ENCODE measurements around the gene TBC1D14. TPM values are rescaled to one million over a fixed set of nuclear protein-coding genes. Genes with fewer than 3 reads are reported as not detected.

TBC1D14 gene
- total and polyA plus RNA-seq, 9 of the 15 experiments (the other 6 are each of a cell fraction or from before 2014, with no cell fraction given), result 2.1 to 59.6 (median 44.8) TPM

- TF ChIP-seq POLR2G (IDR thresholded peaks at IDR 0.05; ENCODE audit: low read depth, low read length) (peak; percentile 70), TEAD4 (IDR thresholded peaks at IDR 0.05; ENCODE audit: low read length) (0 out of 2 replicates have a peak, but pooled peaks have one; percentile 5), TEAD4 (CRISPR knock-in tag; IDR thresholded peaks at IDR 0.05; ENCODE audit: borderline replicate concordance) (peak; percentile 26; the same call in 1 of the 2 replicates), TCF3 (CRISPR knock-in tag; IDR thresholded peaks at IDR 0.05) (no peak), ZNF511 (CRISPR knock-in tag; IDR thresholded peaks at IDR 0.05) (peak; percentile 81), ESRRA (IDR thresholded peaks at IDR 0.05; ENCODE audit: borderline replicate concordance, low read depth) (peak; percentile 59), POLR2AphosphoS5 (IDR thresholded peaks at IDR 0.05; ENCODE audit: control insufficient read depth, insufficient read depth, low read depth, low read length) (no peak), SP1 (CRISPR knock-in tag; IDR thresholded peaks at IDR 0.05) (peak; percentile 47; the same call in 1 of the 2 replicates), RHOXF2B (CRISPR knock-in tag; conservative IDR thresholded peaks at IDR 0.05) (no peak), PHF8 (IDR thresholded peaks at IDR 0.05; ENCODE audit: borderline replicate concordance, low read length) (peak; percentile 54; the same call in 1 of the 2 replicates), ATF6 (CRISPR knock-in tag; IDR thresholded peaks at IDR 0.05) (no peak), LARP7 (IDR thresholded peaks at IDR 0.05) (peak; percentile 18; the same call in 1 of the 2 replicates), ATF1 (CRISPR knock-in tag; IDR thresholded peaks at IDR 0.05) (no peak), ATF1 (tag; IDR thresholded peaks at IDR 0.05) (0 out of 2 replicates have a peak, but pooled peaks have one; percentile 16), NKRF (IDR thresholded peaks at IDR 0.05; ENCODE audit: borderline replicate concordance) (0 out of 2 replicates have a peak, but pooled peaks have one; percentile 26), WHSC1 (IDR thresholded peaks at IDR 0.05; ENCODE audit: low read length) (no peak), ZNF311 (CRISPR knock-in tag; IDR thresholded peaks at IDR 0.05) (no peak), E2F6 (IDR thresholded peaks at IDR 0.05; ENCODE audit: borderline replicate concordance in 1 of 2, extremely low read depth in 1 of 2, insufficient read depth in 1 of 2, insufficient read length in 1 of 2, low read depth in 1 of 2, low read length in 1 of 2, poor library complexity in 1 of 2, severe bottlenecking in 1 of 2) (peak; percentile 18 to 20), RFX1 (IDR thresholded peaks at IDR 0.05) (no peak), ZEB2 (IDR thresholded peaks at IDR 0.05) (no peak)
Measured at GRCh38 chr4:7043284-7044136, 133.9 kb downstream of the TBC1D14 start, which contains the start of gene TADA2B (continued).

Data from K562 (cell line).